HL-60 (cell line): ENCODE data around the gene P4HA1.

Source experiments
- POLR2AphosphoS5 ChIP-seq: IDR thresholded peaks from 2 replicates; pipeline ENCODE4 v1.6.1; 2012; ENCODE audit warnings: low read depth
- SPI1 ChIP-seq: IDR thresholded peaks from 2 replicates; pipeline ENCODE4 v1.6.1; 2012; ENCODE audit warnings: low read depth, mild to moderate bottlenecking, borderline replicate concordance
- TF ChIP-seq, protein P1 (sequence below): IDR thresholded peaks from one replicate; pipeline ENCODE4 v1.5.1; 2011; ENCODE audit warnings: low read length, control low read depth, inconsistent platforms; ENCODE audit not compliant: insufficient read depth
- TF ChIP-seq, protein P2 (sequence below): IDR thresholded peaks from 2 replicates; pipeline ENCODE4 v1.6.1; 2012; ENCODE audit warnings: low read depth; ENCODE audit not compliant: insufficient replicate concordance

DNA sequence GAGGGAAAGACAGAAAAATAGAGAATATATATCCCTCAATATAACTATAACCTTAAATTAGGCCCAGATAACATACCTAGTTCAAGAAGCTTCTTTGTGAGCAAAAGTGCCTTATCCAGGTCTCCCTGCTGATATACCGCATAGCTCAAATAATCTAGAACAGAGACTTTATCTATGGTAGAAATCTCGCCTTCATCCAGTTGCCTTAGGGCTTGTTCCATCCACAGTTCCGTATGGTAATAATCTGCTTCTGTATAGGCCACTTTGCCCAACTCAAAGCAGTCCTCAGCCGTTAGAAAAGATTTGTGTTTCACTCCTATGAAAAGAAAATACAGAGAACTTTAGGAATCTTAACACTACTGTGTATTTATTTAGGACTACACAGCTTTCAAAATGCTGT is 43.4 kb downstream of the P4HA1 start:
- TF ChIP-seq, protein P1, sequence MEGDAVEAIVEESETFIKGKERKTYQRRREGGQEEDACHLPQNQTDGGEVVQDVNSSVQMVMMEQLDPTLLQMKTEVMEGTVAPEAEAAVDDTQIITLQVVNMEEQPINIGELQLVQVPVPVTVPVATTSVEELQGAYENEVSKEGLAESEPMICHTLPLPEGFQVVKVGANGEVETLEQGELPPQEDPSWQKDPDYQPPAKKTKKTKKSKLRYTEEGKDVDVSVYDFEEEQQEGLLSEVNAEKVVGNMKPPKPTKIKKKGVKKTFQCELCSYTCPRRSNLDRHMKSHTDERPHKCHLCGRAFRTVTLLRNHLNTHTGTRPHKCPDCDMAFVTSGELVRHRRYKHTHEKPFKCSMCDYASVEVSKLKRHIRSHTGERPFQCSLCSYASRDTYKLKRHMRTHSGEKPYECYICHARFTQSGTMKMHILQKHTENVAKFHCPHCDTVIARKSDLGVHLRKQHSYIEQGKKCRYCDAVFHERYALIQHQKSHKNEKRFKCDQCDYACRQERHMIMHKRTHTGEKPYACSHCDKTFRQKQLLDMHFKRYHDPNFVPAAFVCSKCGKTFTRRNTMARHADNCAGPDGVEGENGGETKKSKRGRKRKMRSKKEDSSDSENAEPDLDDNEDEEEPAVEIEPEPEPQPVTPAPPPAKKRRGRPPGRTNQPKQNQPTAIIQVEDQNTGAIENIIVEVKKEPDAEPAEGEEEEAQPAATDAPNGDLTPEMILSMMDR = no peak
- TF ChIP-seq POLR2AphosphoS5 (no peak), SPI1 (no peak)
- TF ChIP-seq, protein P2, sequence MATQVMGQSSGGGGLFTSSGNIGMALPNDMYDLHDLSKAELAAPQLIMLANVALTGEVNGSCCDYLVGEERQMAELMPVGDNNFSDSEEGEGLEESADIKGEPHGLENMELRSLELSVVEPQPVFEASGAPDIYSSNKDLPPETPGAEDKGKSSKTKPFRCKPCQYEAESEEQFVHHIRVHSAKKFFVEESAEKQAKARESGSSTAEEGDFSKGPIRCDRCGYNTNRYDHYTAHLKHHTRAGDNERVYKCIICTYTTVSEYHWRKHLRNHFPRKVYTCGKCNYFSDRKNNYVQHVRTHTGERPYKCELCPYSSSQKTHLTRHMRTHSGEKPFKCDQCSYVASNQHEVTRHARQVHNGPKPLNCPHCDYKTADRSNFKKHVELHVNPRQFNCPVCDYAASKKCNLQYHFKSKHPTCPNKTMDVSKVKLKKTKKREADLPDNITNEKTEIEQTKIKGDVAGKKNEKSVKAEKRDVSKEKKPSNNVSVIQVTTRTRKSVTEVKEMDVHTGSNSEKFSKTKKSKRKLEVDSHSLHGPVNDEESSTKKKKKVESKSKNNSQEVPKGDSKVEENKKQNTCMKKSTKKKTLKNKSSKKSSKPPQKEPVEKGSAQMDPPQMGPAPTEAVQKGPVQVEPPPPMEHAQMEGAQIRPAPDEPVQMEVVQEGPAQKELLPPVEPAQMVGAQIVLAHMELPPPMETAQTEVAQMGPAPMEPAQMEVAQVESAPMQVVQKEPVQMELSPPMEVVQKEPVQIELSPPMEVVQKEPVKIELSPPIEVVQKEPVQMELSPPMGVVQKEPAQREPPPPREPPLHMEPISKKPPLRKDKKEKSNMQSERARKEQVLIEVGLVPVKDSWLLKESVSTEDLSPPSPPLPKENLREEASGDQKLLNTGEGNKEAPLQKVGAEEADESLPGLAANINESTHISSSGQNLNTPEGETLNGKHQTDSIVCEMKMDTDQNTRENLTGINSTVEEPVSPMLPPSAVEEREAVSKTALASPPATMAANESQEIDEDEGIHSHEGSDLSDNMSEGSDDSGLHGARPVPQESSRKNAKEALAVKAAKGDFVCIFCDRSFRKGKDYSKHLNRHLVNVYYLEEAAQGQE = no peak
